Activated gamma-delta T cell (primary cell): Measurements from ENCODE around the gene RNF31.
A peak's percentile ranks its signal among the peaks of the same experiment; 100 is the strongest.

ENCODE experiments used
- DNase-seq: peaks from one replicate; lab custom pipeline; 2025; lab: John Stamatoyannopoulos, UW

The RNF31 gene

DNA sequence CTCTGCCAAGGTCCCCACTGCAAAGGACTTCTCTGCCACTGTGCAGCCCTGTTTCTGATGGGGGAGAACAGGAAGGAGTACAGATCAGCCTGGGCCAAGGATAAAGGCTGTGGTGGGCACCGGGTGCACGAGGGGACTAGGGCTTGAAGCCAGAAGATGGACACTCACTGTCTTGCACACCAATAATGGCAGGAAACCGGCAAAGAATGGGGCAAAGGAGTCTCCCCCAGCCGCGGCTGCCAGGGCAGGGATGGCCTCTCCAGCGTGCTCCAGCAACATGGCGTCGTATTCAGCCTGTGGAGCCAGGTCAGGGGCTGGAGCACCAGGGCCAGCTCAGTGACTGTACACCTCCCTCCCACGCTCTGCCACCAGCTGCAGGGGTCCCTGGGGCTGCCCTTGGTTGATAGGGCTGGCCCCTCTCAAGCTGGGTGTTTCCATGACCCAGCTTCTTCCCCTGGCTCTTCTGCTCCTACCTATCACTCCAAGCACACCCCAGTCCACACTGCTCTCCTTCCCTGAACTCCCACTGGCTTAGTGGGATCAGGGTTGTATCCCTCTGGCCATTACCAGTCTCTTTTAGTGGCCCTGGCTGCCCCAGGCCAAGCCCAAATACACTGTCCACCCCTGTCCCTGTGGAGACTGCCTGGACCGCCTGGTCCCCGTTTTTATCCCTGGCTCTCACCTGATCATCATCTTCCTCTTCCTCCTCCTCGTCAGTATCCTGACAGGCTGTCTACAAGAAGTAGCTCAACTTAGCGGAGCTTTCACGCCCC is 35.0 kb downstream of the RNF31 start:
- no peak for DNase-seq

DNA sequence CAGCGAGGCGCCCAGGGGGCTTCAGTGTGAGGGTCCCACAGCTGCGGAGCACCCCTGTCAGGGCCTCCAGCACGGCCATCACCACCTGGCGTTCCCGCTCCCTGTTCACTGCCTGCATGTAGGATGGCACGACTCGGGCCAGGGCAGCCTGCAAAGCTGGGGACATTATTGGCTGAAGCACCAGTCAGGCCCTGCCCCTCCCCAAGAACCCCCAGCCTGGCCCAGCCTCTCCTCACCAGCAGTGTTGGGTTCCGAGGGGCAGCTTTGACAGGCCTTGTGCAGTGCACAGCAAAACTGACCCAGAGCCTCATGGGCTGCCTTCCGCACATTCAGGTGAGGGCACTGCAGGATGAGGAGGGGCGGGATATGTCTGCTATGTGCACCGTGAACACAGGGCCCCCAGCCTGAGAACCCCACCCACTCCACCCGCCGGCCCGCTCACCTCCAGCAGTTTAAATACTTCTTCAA is 35.8 kb downstream of the RNF31 start:
- no peak for DNase-seq

DNA sequence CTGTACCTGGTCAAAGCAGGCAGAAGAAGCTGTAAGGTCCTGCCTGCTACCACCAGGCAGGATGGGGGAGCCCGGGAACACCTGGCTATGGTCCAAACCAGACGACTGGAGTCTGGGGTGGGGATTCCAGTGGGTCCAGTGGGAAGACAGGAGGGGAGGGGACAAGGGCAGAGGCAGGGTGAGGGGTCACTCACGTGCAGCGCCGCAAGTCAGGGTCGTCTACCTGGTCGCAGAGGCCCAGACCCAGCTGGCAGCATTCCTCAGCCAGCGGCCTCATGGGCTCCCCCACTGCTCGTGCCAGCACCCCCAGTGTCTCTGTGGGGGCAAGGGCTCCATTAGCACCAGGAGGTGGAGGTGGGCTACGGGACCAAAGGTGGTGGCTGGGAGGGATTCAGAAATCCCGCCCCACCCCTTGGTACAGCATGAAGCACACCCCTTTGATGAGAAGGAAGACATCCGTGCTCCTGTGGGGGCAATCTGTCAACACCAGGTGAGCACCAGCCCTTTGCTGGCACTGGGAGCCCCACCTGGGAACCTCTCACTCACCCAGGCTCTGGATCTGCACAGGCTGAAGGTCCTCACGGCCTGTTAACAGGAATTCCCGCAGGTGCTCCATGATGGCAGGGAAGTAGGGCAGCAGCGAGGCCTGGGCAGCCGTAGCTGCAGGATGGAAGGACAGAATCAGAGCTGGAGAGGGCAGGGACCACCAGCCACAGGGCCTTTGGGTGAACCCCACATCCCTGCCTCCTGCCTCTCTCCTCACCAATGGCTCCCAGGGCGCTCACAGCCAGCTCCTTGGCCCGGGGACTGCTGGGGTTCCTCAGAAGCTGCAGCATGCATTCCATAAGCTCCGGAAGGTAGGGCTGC is 37.0 kb downstream of the RNF31 start:
- DNase-seq, result no peak

DNA sequence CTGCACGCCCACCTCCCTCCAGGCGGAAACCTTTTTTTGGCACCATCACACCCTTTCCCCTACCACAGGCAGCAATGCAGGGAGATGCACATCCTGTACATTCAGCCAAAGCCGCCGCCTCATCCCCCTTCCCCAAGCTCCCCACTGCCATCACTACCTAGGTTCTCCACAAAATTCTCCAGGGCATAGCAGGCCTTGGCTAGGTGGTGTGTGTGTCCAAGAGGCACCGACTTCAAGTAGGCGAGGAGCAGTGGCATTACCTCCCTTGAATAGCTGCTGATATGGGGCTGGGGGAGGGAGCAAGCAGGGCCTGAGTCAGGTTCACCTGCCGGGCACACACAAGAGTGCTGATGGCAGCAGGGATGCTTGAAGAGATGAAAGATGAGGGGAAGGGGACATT is 37.7 kb downstream of the RNF31 start:
- no peak for DNase-seq

DNA sequence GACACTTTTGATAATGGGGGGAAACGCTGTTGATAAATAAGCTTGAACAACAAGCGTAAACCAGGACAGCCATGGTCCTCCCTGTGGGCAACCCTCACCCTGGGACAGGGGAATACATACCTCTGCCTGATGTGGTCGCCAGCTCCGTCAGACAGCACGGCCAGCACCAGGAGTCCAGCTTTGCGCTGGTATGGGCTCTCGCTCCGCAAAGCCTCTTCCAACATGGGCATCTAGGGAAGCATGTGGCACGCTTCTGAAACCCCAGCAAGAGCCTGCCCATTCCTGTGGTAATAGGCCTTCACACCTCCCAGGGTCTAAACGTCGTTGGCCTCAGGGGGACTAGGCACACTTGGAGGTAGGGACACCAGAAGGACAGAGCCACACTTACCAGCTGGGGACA is 38.4 kb downstream of the RNF31 start:
- DNase-seq, result no peak

DNA sequence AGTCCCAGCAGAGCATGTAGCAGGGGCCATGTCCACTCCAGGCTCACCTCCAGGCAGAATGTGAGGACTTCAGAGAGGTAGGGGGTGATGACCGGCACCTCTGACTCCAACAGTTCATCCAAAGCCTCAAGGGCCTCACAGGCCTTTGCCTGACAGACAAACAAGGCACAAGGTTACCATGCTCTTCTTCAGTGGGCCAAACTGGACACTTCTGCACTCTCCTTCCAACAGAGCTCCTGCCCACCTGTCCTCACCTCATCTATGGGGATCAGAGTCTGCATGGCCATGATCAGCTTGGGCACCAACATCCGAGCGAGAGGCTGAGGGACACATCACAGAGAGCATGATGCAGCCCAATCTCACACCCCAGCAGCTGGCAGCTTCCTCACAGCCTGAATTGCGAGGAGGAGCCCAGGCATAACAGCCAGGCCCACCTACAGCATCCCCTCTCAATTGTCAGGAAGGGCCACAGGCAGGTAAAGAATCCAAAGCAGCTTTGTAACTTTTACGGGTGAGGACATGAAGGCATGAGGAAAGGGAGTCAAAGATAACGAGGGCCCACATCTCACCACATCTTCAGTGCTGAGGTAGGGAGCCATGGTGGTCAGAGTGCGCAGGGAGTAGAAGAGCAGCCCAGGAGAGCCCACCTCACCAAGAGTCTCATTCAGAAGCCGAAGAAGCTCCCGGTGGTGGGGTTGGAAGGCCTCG is 39.7 kb downstream of the RNF31 start:
- no peak for DNase-seq

DNA sequence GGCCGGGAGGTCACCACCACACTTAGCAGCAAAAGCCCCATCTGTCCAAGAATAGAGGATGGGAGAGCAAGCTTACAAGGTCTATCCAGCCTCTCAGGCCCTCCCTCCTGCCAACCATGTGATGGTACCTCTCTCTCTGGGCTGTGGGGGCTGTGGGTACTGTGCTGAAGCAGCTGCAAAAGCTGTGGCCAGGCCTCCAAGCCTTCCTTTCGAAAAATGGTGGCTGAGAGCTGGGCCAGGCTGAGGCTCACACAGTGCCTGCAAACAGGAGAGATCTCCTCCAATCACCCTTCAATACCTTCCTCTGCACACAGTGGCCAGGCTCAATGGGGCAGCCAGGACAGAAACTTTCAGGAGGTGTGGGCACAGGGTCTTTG is 40.2 kb downstream of the RNF31 start:
- no peak for DNase-seq

DNA sequence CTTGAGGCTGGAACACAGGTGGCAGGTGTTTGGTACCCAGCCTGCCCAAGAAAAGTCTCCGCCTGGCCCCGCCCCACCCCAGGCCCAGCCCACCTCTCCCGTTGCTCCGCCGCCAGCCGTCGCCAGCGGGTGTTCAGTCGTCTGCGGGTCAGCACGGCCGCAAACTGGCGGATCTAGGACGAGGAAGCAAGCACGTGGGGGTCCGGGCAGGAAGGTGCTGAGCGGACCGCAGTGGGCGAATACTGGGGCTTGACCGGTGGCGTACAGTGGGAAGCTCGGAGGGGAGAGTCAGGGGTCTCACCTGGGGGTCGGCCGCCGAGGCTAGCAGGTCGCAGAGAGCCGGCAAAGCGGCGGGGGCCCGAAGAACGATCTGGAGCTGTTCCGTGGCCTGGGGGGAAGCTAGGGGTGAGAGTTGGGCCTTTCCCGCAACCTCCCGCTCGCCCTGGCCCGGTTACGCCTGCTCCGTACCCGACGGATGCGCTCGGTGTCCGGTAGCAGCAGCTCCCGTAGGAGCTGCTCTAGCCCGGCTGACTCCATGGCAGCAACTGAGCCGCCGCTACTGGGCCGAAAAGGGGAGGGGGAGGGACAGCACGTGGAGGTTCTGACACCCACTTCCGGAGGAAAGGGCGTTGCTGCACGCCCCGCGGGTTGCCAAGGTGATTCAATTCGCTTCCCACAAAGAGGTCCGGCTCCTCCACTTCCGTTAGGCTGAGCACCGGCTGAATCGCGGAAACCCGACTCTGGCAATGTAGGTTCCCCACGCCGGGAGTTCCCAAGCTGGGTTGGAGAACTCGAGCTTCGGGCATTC is 41.2 kb downstream of the RNF31 start, which contains the start of gene IPO4:
IPO4 (minus strand) TSS at position 566 of the 808 bp plus-strand sequence; CDS start at position 537, 29 bp downstream.
- peak; percentile 76 for DNase-seq

DNA sequence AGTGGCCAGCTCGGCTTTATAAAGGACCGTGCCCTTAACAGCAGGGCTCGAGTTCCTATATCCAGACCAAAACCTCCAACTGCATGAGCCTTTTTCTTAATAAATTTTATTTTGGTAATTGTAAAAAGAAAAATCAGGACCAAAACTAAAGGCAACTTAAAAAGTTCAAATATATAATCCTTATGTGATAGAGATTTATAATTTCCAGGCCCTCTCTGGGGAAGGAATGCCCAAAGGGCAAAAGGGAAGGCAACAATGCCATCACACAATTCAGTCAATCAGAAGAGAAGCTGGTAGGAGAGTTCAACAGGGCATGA is 41.7 kb downstream of the RNF31 start:
- no peak for DNase-seq

DNA sequence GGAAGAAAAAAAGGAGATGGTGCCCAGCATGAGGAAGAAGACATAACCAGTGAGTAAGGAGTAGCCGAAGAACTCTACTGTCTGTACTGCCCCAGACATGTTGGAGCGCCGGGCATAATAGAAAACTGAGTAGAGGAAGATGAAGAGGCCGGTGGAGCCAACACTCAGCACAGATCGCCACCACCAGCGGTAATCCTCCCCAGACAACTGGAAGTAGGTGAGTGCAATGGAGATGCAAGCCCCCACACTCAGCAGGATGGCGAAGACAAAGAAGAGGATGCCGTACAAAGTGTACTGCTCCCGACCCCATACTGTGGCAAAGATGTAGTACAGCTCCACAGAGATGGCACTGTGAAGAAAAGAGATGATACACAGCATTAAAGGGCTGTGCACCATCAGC is 42.2 kb downstream of the RNF31 start:
- no peak for DNase-seq

DNA sequence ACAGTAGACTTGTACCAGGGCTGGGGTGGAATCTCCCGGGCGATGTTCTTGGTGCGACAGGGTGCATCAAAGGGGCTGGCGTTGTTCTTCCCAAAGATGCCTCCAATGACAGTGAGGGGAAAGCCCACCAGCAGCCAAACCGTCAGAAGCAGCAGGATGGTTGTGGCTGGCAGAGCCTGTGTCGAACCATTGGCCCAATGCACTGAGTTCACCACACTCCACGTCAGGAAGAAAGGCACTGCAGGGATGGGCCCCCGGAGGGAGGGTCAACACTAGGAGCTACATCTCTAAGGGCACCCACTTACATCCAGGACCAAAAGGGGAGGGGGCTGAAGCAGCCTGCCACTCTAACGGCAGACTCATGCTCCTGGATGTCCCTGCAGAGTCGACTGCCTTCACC is 43.1 kb downstream of the RNF31 start:
- no peak for DNase-seq

DNA sequence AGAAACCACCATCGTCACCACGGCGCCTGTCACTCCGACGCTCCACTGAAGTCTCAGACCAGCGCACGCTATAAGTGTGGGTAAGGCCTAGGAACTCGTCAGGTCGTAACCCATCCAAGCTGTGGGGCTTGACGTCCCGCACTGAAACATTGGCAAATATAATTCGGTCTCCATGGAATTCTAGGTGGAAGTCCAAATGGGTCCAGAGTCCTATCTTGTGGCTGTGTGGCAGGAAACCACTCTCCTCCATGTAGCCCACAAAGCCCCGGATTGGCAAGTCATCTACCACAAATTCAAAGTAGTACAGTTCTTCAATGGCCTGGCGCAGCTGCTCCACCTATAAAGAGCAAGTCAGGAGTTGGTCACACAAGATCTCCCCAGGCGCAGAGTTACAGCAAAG is 45.6 kb downstream of the RNF31 start:
- DNase-seq, result no peak

DNA sequence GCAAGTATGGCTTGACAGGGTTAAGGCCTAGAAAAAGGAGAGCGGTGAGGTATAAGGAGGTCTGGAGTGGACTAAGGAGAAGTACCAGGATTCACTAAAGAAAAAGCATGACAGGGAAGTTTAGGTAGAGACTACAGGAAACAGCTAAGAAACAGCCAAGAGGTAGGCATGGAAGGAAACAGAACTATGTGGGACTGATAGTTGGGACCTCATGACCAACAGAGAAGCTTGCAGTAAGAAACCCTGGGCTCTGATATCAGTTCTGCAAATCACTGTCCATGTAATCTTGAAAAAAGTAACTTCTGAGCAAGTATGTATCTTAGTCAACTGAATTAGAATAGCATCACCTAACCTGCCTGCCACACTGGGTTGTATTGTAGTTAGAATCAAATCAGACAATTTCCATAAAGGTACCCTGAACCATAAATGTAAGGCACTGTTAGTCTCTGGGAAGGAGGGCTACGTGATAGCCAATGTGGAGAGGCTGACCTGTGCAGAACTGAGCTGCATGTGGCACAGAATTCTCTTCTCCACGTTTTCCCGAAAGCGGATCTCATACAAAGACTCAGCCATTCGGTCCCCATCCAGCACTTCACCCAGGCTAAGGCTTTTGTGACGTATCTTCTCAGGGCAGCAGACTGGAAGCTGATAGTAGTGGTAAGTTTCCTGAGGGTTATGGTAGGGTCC is 47.0 kb downstream of the RNF31 start:
- DNase-seq, result no peak

DNA sequence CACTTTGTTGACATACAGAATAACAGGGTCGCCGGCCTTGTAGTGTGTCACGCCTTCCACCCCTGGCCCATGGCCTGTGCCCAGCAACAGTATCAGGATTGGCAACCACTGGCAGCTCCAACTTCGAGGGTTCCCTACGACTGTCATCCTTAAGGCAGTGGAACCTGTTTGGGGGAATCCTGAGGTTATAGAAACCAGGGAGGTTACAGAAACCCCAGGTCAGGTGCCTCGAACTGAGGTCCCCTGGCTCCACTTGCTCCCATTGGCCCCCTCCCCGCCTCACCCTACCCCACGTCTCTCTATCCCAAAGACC is 47.5 kb downstream of the RNF31 start:
- DNase-seq, result no peak

DNA sequence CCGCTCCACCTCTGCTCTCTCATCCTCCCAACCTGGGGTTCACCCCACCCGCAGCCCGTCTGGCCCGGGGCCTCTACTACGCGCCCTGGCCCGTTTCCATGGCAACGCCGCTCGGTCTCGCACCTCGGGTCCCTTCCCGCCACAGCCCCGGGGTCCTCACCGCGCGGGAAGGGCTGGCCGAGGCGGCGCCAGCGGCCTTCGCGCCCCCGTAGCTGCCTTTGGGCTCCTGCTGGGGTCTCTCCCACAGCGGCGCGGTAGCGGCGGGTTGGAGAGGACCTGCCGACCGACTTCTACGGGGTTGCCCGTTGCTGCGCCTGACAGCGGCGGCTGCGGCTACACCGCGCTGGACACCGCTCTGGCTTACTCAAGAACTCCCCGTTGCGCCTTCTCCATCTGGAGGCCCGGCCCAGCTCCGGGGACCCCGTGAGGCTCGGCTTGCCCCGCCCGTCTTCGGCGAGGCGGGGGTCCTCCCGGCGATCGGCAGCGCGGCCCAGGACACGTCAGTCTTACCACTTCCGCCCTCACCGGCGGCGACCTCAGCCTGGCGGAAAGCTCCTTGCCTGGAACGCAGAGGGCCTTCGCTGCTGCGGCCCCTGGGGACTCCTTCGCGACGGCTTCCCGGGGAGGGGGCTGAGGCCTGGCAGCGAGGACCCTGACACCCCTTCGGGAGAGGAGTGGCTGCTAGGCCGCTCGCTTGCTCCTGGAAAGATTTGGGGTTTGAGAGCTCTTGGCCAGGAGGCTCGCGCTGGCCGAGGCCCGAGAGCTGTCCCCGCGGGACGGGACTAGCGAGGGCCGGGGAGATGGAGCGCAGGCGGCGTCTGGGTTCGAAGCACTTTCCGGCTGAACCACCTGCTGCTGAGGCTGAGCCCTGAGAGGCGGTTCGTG is 48.1 kb downstream of the RNF31 start, which contains the start of gene TM9SF1:
TM9SF1 (minus strand) TSS at position 256 of the 885 bp plus-strand sequence. CDS start 422 bp downstream, outside the sequence.
- peak; percentile 93 for DNase-seq

DNA sequence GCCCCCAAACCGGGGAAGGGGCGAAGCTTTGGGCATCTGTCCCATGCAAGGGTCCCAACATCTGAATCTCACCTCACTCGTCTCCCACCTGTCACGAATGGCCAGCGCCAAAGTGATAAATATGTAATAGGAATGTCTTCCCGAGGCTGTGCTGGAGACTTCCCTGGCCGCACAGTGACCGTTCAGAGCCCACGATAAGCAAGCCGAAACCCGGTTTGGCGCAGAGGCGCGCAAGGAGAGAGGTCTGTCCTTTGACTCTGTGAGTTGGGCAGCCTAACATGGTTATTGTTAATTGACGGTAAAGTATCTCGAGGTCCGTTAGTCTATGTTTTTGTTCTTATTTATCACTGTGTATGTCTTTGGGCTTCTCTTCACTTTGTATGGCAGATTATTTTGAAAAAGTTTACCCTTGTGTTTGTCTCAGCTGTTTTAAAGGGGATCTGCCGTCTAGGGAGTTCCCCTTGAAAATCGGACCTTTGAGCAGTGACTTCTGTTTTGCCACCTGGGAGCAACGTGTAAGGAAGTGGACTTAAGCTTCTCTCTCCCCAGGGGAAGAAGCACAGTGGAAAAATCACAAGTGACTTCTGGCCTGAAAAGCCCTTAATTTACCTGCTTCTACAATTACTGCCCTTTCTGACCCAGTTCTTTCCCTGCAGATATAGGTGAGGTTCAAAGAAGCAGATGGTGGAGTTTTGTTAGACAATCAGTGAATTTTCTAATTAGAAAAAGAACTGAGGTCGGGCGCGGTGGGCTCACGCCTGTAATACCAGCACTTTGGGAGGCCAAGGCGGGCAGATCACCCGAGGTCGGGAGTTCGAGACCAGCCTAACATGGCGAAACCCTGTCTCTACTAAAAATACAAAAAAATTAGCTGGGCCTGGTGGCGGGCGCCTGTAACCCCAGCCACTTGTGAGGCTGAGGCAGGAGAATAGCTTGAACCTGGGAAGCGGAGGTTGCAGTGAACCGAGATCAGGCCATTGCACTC is 49.1 kb downstream of the RNF31 start:
- no peak for DNase-seq

DNA sequence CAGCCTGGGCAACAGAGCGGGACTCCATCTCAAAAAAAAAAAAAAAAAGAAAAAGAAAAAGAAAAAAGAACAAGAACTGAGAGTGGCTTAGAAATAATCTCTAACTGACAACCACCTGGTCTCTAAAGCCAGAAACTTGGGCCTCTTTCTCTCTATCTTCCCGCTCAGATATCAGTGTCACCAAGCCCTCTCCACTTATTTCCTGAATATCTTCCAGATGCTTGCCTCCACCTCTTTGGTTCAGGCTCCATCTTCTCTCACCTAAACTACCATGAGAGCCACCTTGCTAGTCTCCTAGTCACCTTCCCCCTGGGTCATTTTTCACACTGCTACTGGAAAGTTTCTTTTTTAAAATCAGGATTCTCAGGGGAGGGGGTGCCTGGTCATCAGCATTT is 49.8 kb downstream of the RNF31 start:
- DNase-seq, result no peak

DNA sequence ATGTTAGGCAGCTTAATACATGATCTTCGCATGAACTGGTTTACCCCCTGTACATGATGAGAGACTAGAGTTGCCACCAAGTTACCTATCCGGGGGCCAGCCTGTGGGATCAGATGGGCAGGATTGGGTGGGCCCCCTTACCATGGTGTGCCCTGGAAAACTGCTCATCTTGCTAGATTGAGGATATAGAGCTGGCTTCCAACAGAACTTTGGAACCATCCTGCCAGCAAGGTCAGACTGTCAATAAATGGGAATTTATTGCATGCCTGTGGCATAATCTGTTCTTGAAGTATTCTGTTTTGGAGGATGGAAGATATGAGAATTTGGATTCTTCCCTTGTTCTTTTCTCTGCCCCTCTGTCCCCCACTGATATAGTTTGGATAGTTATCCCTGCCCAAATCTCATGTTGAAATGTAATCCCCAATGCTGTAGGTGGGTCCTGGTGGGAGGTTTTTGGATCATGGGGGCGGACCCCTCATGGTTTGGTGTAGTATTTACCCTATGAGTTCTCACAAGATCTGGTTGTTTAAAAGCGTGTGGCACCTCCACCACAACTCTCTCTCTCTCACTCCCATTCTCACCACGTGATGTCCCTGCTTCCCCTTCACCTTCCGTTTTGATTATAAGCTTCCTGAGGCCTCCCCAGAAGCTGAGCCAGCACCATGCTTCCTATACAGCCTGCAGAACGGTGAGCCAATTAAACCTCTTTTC is 51.7 kb downstream of the RNF31 start:
- DNase-seq, result no peak
